ENCODE measurements around the gene HOXD9.

Gene HOXD9

DNA sequence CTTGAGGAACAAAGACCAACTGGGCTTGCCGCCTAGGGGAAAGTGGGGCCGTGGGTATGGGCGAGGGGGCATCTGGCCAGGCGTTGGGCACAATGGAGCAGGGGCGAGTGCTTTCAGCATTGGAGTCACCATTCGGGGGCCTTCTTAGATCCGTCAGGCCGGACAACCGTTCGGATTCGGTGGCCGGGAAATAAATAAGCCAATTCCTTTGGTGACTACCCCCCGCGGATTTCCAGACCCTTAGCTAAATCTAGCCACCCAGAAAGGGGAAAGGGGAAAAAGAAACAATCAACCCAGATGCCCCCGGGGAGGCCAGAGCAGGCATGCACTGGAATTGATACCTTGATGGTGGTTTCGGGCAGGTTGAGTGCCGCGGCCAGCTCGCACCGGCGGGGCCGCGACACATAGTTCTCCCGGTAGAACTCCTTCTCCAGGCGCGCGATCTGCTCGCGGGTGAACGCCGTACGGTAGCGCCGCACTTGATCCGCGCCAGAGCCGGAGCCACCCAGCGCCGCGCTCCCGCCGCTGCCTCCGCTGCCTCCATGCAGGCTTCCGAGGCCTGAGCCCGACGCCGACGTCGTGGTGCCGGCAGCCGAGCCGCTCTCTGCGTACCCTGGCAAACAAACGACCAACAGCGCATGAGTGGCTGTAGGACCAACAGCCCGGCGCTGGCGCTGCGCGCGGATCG, 40.5 kb upstream of the HOXD9 start:
- no peak for DNase-seq (ENCODE audit: low spot score in 2 of 2)
- Histone ChIP-seq H3K9me3 (peaks cover 19% of the 10 kb centered on the region), H3K27me3 (ENCODE audit: low read depth) (peaks cover 91% of the 10 kb centered on the region), H3K4me1 (peaks cover 3% of the 10 kb centered on the region; the same call in 1 of the 2 replicates), H3K4me3 (no peak overlapping the region), H3K36me3 (replicated peaks) (no peaks in the 10 kb centered on the region)
- in situ Hi-C loops (cut with MboI; ENCODE audit: low sequenced_read_pairs) = loop anchor here (25.0 kb wide), 2 partner anchors 1045 to 1370 kb away; no protein-coding TSS in a partner anchor

DNA sequence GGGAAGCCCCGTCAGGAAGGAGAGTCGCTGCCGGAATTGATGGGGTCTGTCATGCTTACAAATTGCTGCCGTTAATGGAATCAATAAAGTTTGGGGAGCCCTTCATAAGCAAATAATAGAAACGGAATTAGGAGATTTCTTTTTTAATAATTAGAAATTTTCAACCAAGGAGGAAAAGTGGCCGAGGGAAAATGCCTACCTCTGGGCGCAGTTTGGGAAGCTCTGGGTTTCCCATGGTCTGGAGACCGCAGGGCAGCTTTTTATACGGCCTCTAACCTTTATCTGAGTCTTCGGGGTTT, 40.0 kb upstream of the HOXD9 start:
- DNase-seq (ENCODE audit: low spot score in 2 of 2) = no peak
- Histone ChIP-seq H3K9me3 (peaks cover 19% of the 10 kb centered on the region), H3K4me1 (peaks cover 3% of the 10 kb centered on the region; the same call in 1 of the 2 replicates), H3K27me3 (ENCODE audit: low read depth) (peaks cover 86% of the 10 kb centered on the region), H3K4me3 (no peak overlapping the region), H3K36me3 (replicated peaks) (no peaks in the 10 kb centered on the region)
- in situ Hi-C loops (cut with MboI; ENCODE audit: low sequenced_read_pairs) = loop anchor here (25.0 kb wide), 2 partner anchors 1045 to 1370 kb away; no protein-coding TSS in a partner anchor

DNA sequence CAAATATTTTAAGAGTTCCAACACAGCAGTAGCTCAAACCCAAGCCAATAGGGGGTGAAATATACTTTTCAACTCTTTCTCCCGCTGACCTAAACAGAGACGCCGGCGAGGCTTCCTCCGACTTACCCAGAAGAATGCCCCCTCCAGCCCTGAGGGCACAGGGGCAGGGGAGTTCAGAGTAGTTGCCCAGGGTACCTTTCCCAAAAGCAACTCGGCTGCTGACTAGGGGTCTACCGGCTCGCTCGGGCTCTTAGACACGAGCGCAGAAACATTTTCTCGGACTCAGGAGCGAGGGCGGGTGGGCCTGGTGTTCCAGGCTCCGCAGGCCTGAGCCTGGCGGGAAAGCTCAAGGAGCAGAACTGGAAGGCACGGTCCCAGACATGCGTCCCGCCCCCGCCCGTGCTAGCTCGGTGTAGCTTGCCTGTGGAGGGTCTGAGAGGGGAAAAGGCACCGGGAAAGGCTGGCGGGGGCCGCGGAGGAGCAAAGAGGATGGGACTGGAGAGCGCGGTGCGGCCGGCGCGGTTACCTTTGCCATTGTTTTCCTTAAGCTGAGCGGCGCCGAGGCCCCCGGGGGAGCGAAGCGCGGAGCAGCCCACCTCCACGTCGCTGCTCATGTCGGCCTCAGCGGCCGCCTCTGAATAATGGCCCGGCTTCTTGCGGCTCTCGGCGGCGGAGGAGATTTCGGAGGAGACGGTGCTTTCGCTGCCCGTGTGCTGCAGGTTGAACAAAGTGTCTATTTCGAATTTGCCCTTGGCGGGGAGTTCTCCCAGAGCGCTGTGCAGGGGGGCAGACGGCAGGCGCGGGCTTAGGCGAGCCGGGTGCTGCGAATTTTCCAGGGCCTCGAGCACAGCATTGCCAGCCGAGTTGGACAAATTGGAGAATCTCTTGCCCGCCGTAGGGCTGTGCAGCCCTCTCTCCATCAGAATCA, 39.4 kb upstream of the HOXD9 start:
- peaks cover 19% of the 10 kb centered on the region for H3K9me3 ChIP-seq
- H3K27me3 ChIP-seq (ENCODE audit: low read depth) = peaks cover 80% of the 10 kb centered on the region
- no peaks in the 10 kb centered on the region for H3K36me3 ChIP-seq (replicated peaks)
- H3K4me1 ChIP-seq = peaks cover 5% of the 10 kb centered on the region; the same call in 1 of the 2 replicates
- no peak for DNase-seq (ENCODE audit: low spot score in 2 of 2)
- in situ Hi-C loops (cut with MboI; ENCODE audit: low sequenced_read_pairs) = loop anchor here (25.0 kb wide), 2 partner anchors 1046 to 1371 kb away; no protein-coding TSS in a partner anchor
- H3K4me3 ChIP-seq = no peak overlapping the region

DNA sequence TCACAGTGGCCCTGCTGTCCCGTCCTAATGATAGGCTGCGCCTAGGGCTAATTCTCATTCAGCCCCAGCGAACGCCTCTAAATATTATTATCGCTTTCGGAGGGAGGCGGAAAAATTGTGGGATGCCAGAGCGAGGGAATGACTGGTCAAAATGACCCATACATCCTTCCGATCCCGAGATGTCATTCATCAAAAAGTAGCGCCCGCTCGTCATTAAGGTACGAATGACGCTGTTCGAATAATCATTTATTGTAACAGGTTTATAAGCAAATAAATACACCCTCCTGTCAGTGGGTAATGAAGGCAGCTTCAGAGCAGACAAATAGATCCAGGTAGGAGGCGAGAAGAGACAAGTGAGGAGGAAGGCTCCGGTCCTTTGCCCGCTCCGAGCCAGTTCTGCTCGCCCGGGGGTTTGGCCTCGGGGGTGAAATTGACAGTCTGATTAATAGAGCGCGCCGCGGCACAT, 38.7 kb upstream of the HOXD9 start, which contains the start of gene EVX2:
Gene EVX2 (minus strand): TSS at position 167 of the 466 bp plus-strand sequence. CDS start 186 bp downstream, outside the sequence.
- in situ Hi-C loops (cut with MboI; ENCODE audit: low sequenced_read_pairs) = loop anchor here (25.0 kb wide), 2 partner anchors 1047 to 1372 kb away; no protein-coding TSS in a partner anchor
- peaks cover 72% of the 10 kb centered on the region for H3K27me3 ChIP-seq (ENCODE audit: low read depth)
- H3K4me1 ChIP-seq = peaks cover 12% of the 10 kb centered on the region
- no peak for DNase-seq (ENCODE audit: low spot score in 2 of 2)
- H3K36me3 ChIP-seq (replicated peaks) = no peaks in the 10 kb centered on the region
- no peak within 1 kb of the TSS for H3K4me3 ChIP-seq
- peaks cover 19% of the 10 kb centered on the region for H3K9me3 ChIP-seq

DNA sequence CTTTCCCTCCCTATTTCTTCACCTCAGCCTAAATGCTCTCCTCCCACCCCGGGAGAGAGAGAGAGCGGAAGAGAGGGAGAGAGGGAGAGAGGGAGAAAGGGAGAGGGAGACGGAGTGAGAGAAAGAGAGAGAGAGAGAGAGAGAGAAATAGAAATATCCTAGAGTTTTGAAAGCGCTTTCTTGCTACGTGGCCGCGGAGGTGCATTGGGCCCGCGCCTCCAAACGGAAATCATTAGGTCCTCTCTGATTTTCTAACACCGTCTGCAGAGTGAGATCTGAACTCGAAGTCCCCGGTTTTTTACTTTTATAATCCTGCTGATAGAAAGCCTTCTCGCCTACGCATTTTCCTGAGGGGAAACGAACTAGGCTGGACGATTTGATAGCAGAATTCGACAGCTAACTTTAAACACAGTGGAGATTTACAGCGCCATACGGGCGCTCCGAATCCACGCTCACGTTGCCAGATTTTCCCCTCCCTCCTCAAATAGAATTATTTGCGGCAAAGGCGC, 37.9 kb upstream of the HOXD9 start:
- Histone ChIP-seq H3K27me3 (ENCODE audit: low read depth) (peaks cover 64% of the 10 kb centered on the region), H3K4me1 (peaks cover 12% of the 10 kb centered on the region), H3K9me3 (peaks cover 19% of the 10 kb centered on the region), H3K36me3 (replicated peaks) (no peaks in the 10 kb centered on the region), H3K4me3 (no peak overlapping the region)
- in situ Hi-C loops (cut with MboI; ENCODE audit: low sequenced_read_pairs) = loop anchor here (25.0 kb wide), 2 partner anchors 1047 to 1372 kb away; no protein-coding TSS in a partner anchor
- peak in 1 of 2 experiments; percentile 3 for DNase-seq (ENCODE audit: low spot score in 2 of 2)

DNA sequence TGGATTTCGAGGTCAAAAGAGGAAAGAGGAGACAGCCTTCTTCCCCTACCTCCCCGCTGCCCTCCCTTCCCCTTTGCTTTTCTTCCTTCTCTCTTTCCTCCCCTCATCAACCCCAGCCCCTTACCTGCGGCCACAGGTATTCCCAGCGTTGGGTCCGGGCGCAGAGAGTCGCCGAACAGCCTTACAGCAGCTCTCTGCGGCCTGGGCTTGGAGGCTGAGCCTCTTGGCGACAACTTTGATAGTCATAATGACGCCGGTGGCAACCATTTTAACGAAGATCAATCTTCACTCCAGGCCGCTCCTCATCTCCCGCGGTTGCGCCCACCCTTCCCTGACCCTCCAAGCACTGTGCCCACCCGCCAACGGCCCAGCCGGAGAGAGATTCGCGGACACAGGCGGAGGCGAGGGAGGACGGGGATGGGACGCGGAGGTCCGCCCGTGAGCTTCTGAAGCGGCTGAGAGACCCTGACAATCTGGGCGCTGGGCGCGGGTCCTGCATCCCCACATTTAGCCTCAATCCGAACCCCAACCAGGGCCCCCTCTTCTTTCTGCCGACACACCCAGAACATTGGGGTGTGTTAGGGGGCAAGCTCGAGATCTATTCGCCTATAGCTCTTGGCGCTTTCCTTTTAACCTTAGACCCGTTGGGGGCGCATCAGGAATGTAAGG, 37.3 kb upstream of the HOXD9 start:
- Histone ChIP-seq H3K27me3 (ENCODE audit: low read depth) (peaks cover 62% of the 10 kb centered on the region), H3K4me1 (peaks cover 12% of the 10 kb centered on the region), H3K4me3 (no peak overlapping the region), H3K36me3 (replicated peaks) (no peaks in the 10 kb centered on the region), H3K9me3 (peaks cover 19% of the 10 kb centered on the region)
- in situ Hi-C loops (cut with MboI; ENCODE audit: low sequenced_read_pairs) = loop anchor here (25.0 kb wide), 2 partner anchors 1048 to 1373 kb away; no protein-coding TSS in a partner anchor
- DNase-seq (ENCODE audit: low spot score in 2 of 2) = no peak

DNA sequence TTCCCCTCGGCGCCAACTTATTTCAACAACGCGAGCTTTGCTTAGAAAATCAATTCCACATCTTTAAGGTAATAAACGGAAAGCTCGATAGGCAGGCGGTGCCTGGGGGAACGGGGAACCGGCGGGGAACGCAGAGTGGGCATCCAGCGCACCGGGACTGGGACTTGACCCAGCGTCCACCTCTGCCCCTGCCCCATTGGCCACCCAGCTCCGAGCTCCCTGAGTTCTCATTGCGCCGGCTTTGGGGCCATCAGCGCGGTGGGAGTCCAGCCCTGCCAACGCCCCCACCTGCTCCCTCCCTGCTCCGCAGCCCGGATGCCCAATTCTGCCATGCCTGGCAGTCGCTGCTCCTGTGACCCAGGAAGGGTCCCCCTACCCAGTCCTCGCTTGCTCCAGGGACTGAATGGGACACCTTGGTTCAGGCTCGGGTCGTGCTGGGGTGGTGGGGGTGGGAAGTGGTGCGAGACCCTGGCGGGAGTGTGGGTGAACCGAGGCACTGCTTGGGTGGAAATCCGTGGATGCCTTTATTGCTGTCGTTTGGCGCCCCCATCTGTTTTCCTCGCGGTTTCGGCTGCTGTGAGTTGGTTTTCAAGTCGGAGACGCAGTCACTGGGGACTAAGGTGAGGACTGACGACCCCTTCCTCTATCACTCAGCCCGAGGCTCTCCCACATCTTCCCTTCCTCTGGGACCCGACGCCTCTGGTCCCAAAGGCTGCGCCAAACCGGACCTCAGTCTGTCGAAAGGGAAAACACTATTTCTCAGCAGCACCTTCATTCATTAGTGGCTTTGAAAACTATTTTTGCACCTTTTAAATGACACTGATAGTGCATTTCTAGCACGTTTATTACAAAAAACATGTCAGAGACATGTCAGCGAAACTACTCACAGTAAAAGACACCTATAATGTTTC, 36.4 kb upstream of the HOXD9 start:
- peaks cover 10% of the 10 kb centered on the region for H3K4me1 ChIP-seq
- no peaks in the 10 kb centered on the region for H3K36me3 ChIP-seq (replicated peaks)
- peaks cover 14% of the 10 kb centered on the region for H3K9me3 ChIP-seq
- H3K4me3 ChIP-seq = 0 out of 2 replicates have a peak overlapping the region, but pooled peaks have one; percentile 8
- peaks cover 55% of the 10 kb centered on the region for H3K27me3 ChIP-seq (ENCODE audit: low read depth)
- in situ Hi-C loops (cut with MboI; ENCODE audit: low sequenced_read_pairs) = loop anchor here (25.0 kb wide), 2 partner anchors 1049 to 1374 kb away; no protein-coding TSS in a partner anchor
- peak; percentile 32 to 71 for DNase-seq (ENCODE audit: low spot score in 2 of 2)

DNA sequence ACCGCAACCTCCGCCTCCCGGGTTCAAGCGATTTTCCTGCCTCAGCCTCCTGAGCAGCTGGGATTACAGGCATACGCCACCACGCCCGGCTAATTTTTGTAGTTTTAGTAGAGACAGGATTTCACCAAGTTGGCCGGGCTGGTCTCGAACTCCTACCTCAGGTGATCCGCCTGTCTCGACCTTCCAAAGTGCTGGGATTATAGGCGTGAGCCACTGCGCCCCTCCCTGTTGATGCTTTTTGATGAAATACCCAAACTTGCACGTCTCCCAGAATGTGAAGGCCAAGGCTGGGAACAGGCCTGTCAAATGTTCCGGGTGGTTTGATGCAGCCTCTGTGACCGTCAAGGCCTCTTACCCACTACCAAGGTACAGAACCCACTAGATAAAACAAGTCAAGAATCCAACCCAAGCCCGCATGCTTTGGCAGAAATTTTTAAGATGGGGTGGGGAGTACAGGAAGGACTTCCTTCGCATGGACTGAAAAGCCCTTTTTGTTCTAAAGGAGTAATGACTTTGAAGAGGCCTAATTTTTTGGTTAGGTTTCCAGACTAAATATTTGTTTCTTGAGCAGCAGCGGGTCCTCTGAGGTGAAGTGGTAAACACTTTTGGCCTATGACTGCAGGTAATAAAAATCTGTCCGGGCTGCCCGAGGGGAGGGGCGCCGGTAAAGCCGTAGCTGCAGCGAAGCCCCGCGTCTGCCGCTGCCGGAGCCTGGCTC, 35.0 kb upstream of the HOXD9 start:
- Histone ChIP-seq H3K36me3 (replicated peaks) (no peaks in the 10 kb centered on the region), H3K4me1 (peaks cover 10% of the 10 kb centered on the region), H3K9me3 (peaks cover 5% of the 10 kb centered on the region), H3K4me3 (no peak overlapping the region), H3K27me3 (ENCODE audit: low read depth) (peaks cover 42% of the 10 kb centered on the region)
- peak in 1 of 2 experiments; percentile 3 for DNase-seq (ENCODE audit: low spot score in 2 of 2)
- in situ Hi-C loops (cut with MboI; ENCODE audit: low sequenced_read_pairs) = loop anchor here (25.0 kb wide), 2 partner anchors 1050 to 1375 kb away; no protein-coding TSS in a partner anchor

DNA sequence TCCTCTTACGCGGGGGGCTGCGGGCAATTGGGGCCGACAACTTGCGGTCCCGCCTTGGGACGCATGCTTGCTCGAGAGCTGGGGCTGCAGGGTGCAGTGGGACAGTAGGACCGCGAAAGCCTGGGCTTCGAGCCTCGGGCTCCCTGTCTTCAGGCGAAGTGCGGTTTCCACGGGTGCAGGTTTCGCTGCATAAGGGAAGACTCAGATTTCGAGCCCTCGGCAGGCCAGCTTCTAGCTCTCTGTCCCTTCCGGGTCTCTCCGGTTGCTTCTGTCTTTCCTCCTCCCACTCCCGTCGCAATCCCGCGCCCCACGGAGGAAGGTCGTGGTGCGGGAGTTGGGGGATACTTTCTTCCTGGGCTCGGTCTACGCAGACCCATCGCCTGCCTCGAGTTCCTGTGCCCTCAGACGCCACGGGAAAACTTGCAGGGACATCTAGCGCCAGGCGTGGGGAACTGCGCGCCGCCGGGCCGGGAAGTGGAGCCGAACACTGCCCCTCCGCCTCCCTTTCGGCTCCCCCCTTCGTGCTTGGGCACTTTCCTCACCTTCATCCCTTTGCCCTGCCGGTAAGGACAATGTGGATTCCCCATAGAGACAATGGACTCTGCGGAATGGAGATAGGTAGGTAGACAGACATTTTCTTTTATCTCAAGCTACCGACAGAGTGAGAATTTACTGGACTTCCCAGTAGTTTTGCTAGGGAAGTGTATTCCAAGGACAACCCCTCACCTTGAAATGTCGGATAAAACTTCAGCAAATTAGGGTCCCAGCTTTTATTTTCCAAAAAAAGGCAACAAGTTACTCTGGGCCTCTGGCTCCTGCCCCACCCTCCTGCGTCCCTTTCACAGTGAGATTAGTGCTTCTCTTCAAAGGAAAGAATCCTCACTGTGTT, 34.2 kb upstream of the HOXD9 start:
- H3K9me3 ChIP-seq = no peaks in the 10 kb centered on the region; the same call in 1 of the 2 replicates
- peaks cover 34% of the 10 kb centered on the region for H3K27me3 ChIP-seq (ENCODE audit: low read depth)
- peak; percentile 50 to 80 for DNase-seq (ENCODE audit: low spot score in 2 of 2)
- H3K4me3 ChIP-seq = no peak overlapping the region
- in situ Hi-C loops (cut with MboI; ENCODE audit: low sequenced_read_pairs) = loop anchor here (25.0 kb wide), 2 partner anchors 1051 to 1376 kb away; no protein-coding TSS in a partner anchor
- peaks cover 12% of the 10 kb centered on the region for H3K4me1 ChIP-seq
- H3K36me3 ChIP-seq (replicated peaks) = no peaks in the 10 kb centered on the region

DNA sequence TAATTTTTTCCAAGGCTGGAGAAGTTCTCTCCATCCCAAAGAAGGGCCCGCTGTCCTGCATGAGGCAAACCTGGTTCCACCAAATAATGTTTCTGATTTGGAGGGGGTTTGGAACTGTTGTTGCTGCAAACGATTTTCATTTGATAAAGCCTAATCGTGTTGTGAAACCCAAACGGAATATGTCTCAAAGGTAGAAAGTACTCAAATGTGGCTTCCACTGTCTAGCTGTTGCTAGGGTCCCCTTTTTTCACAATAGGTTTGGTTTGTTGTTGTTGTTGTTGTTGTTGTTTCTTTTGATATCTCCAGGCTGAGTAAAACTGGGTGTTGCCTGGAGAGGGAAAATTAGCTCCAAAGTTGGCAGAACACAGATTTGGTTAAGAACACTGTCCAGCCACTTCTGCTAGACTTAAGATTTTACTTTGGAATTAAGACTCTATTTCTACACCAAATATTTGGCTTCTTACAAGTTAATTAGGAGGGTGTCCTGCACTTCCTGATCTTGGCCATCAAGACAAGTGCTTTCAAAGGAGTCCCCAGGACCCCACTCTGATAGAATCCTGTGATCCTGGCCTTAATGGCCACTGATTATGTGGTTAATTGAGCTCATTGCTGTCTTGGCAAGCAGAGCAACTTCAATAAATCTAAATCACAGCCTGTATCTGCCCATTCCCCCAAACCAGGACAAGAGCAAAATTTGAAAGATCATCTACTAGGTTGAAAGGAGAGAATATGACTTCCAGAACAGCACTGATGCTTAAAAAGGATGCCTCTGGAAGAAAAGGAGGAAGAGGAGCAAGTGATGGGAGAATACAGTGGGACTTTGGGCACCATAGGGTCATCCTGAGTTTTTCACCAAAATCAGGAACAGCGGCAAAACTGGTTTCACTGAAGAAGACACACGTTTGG, 33.3 kb upstream of the HOXD9 start:
- Histone ChIP-seq H3K36me3 (replicated peaks) (no peaks in the 10 kb centered on the region), H3K27me3 (ENCODE audit: low read depth) (peaks cover 26% of the 10 kb centered on the region), H3K4me1 (peaks cover 19% of the 10 kb centered on the region), H3K4me3 (no peak overlapping the region), H3K9me3 (no peaks in the 10 kb centered on the region)
- in situ Hi-C loops (cut with MboI; ENCODE audit: low sequenced_read_pairs) = loop anchor here (25.0 kb wide), 2 partner anchors 1052 to 1377 kb away; no protein-coding TSS in a partner anchor
- no peak for DNase-seq (ENCODE audit: low spot score in 2 of 2)

All from HAP-1 (cell line).